ENCODE results near the gene PLA2G6. TPM values are rescaled to one million over a fixed set of nuclear protein-coding genes. Genes with fewer than 3 reads are reported as not detected.

PLA2G6 gene
- total RNA-seq, 2 donors from 2014 or later = 61.5 to 138 TPM

Small RNAs within 50 kb of the gene (small RNA-seq; reads per million reads assigned to genes)
- 0 reads per million in 2 donors for gene RN7SL704P

Other genes with a start within 250 kb of the PLA2G6 start
- gene C22orf23, start 228.2 kb downstream of the PLA2G6 start, total RNA-seq = 1 to 10 TPM in 1 of 2 donors, not detected in 1; 9.7 TPM
- gene POLR2F, start 228.1 kb downstream of the PLA2G6 start, total RNA-seq = 100 to 1,000 TPM in 1 of 2 donors, 10 to 100 TPM in 1; 63.1 to 157 TPM
- gene SOX10, start 197.3 kb downstream of the PLA2G6 start, total RNA-seq = 1 to 10 TPM; 3.3 to 8.1 TPM
- 100 to 1,000 TPM in 1 of 2 donors, 10 to 100 TPM in 1; 90.0 to 114 TPM for gene PICK1, start 124.4 kb downstream of the PLA2G6 start, total RNA-seq
- under 1 TPM; 0.28 to 0.59 TPM for gene SLC16A8, start 97.6 kb downstream of the PLA2G6 start, total RNA-seq
- gene BAIAP2L2, start 71.1 kb downstream of the PLA2G6 start, total RNA-seq = 1 to 10 TPM in 1 of 2 donors, under 1 TPM in 1; 0.14 to 5.5 TPM
- gene MAFF, start 20.2 kb upstream of the PLA2G6 start, total RNA-seq = 10 to 100 TPM; 23.6 to 26.0 TPM
- gene TMEM184B, start 91.2 kb upstream of the PLA2G6 start, total RNA-seq = 100 to 1,000 TPM in 1 of 2 donors, 10 to 100 TPM in 1; 76.0 to 137 TPM
- gene CSNK1E, start 135.6 kb upstream of the PLA2G6 start, total RNA-seq = 100 to 1,000 TPM in 1 of 2 donors, 10 to 100 TPM in 1; 82.8 to 190 TPM

All from prostate gland (tissue), 2 donors.